Astrocyte (in vitro differentiated cells and primary cell): ENCODE data around the gene CPLX1.

ENCODE experiments used
- EZH2 ChIP-seq: IDR thresholded peaks from 2 replicates; pipeline ENCODE4 v1.6.1; 2012; ENCODE audit warnings: mild to moderate bottlenecking, low read length, inconsistent platforms; ENCODE audit not compliant: insufficient read depth
- TF ChIP-seq, protein P1 (sequence below): IDR thresholded peaks from 2 replicates; pipeline ENCODE4 v1.5.1; 2011; ENCODE audit warnings: low read depth, mild to moderate bottlenecking, inconsistent platforms, low read length, moderate library complexity; ENCODE audit not compliant: insufficient read depth

DNA sequence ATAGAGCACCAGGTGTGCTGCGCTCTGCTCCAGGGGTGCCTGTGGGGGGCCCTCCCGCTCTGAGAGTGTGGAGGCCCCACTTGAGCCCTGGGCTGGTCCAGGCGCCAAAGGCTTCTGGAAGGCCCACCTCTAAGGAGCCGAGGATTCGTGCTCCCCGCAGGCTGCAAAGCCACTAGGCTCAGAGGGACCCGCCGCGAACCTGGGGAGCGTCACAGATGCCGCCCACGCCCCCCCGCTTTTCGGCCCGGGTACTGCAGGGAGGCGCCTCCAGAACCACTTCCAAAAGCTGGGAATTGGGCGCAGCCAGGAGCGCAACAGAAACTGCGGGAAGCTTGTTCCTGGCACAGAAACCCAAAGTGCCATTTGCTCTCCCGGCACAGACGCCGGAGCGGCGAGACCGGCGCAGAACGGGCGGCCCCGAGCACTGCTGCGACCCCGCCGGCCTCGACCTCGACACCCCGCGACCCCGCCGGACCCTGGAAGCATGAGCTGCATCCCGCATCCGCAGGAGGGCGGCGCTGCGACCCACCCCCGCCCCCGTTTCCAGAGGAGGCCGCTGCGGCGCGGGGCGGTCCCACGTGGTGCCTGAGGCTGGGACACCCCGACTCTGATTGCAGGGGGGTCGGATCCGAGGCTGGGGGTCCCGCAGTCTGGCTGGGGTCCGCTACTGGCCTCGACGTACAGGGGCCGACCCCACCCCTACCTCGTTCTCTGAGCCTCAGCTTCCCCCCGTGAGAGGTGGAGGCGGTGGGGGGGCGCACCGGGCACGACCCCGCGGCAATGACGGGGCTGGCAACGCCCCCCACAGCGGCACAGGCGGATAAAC lies 30.8 kb downstream of the CPLX1 start:
- TF ChIP-seq, protein P1, sequence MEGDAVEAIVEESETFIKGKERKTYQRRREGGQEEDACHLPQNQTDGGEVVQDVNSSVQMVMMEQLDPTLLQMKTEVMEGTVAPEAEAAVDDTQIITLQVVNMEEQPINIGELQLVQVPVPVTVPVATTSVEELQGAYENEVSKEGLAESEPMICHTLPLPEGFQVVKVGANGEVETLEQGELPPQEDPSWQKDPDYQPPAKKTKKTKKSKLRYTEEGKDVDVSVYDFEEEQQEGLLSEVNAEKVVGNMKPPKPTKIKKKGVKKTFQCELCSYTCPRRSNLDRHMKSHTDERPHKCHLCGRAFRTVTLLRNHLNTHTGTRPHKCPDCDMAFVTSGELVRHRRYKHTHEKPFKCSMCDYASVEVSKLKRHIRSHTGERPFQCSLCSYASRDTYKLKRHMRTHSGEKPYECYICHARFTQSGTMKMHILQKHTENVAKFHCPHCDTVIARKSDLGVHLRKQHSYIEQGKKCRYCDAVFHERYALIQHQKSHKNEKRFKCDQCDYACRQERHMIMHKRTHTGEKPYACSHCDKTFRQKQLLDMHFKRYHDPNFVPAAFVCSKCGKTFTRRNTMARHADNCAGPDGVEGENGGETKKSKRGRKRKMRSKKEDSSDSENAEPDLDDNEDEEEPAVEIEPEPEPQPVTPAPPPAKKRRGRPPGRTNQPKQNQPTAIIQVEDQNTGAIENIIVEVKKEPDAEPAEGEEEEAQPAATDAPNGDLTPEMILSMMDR = no peak
- TF ChIP-seq EZH2 = peak; percentile 99
